Endothelial cell of umbilical vein (primary cell): ENCODE results near the gene OTOS.

Experiments used
- CTCF ChIP-seq, 2 donors: IDR thresholded peaks; 1 replicate in 1 of 2; 2 replicates in 1 of 2; pipeline ENCODE4 v1.5.1; 2011; ENCODE audit warnings: low read length in 2 of 2, mild to moderate bottlenecking in 2 of 2, moderate library complexity in 2 of 2, control low read depth in 1 of 2, inconsistent platforms in 1 of 2, low read depth in 1 of 2; ENCODE audit not compliant: insufficient read depth in 1 of 2; ENCODE audit errors: extremely low read depth in 1 of 2
- JUN ChIP-seq: IDR thresholded peaks from 2 replicates; pipeline ENCODE4 v1.6.1; 2011; ENCODE audit warnings: borderline replicate concordance, low read depth; ENCODE audit not compliant: insufficient read length, insufficient read depth
- POLR2AphosphoS5 ChIP-seq: IDR thresholded peaks from 2 replicates; pipeline ENCODE4 v1.6.1; 2012; ENCODE audit warnings: low read depth, mild to moderate bottlenecking, control low read depth, low read length, moderate library complexity; ENCODE audit not compliant: insufficient read depth

- no peak for TF ChIP-seq CTCF (IDR thresholded peaks at IDR 0.05; ENCODE audit: extremely low read depth in 1 of 2, insufficient read depth in 1 of 2, low read depth in 1 of 2, low read length in 2 of 2)
- TF ChIP-seq JUN, result no peak
- TF ChIP-seq POLR2AphosphoS5, result no peak
Measured at GRCh38 chr2:240107477-240107796, 33.0 kb downstream of the OTOS start.
